Fibroblast of villous mesenchyme (primary cell): ENCODE measurements around the gene CYB5B. TPM values are rescaled to one million over a fixed set of nuclear protein-coding genes. Genes with fewer than 3 reads are reported as not detected.
A peak's percentile ranks its signal among the peaks of the same experiment; 100 is the strongest.
"Not testable (repeated sequence)": the region's sequence is repeated elsewhere in the genome, so short reads cannot be mapped to it uniquely, and the experiment has no call there.

ENCODE experiments used
- DNase-seq: peaks from one replicate; pipeline ENCODE4 v3.0.0-alpha.2; 2010; ENCODE audit warnings: low read depth
- H3K4me3 ChIP-seq: 2 replicates; pipeline ENCODE4 v1.5.1; 2011; ENCODE audit warnings: low read depth, mild to moderate bottlenecking, low read length
- CTCF ChIP-seq: IDR thresholded peaks from 2 replicates; pipeline ENCODE4 v1.5.1; 2012; ENCODE audit warnings: low read depth, mild to moderate bottlenecking, low read length; ENCODE audit not compliant: insufficient read depth
- total RNA-seq: library from RNA; depleted of rRNA; stranded (reverse); fragments of >200 nt; gene quantifications from 2 replicates; pipeline ENCODE4 v1.2.3, GENCODE V29; 2012

Gene CYB5B
- total RNA-seq, 1 donor, result 142 TPM

GRCh38 chr16:69413045-69413664 is 11.3 kb upstream of the CYB5B start:
- TF ChIP-seq CTCF, result no peak
- DNase-seq, result no peak
- no peak overlapping the region for H3K4me3 ChIP-seq

GRCh38 chr16:69417520-69418199 is 6.8 kb upstream of the CYB5B start:
- peak overlapping the region; percentile 2 for H3K4me3 ChIP-seq
- peak; percentile 81 for DNase-seq

GRCh38 chr16:69419956-69420355 is 4.5 kb upstream of the CYB5B start:
- DNase-seq, result no peak
- no peak for TF ChIP-seq CTCF
- no peak overlapping the region for H3K4me3 ChIP-seq

More at GRCh38 chr16:69417520-69418199, 6.8 kb upstream of the CYB5B start:
- no peak for TF ChIP-seq CTCF

GRCh38 chr16:69423189-69423588 is 1.2 kb upstream of the CYB5B start:
- H3K4me3 ChIP-seq, result no peak overlapping the region
- peak; percentile 44 for DNase-seq
- TF ChIP-seq CTCF, result peak; percentile 16

GRCh38 chr16:69424935-69425784 is 741 bp downstream of the CYB5B start:
- no peak for TF ChIP-seq CTCF
- peak overlapping the region; percentile 95 for H3K4me3 ChIP-seq
- peak; percentile 51 for DNase-seq

- TF ChIP-seq CTCF, result no peak
- DNase-seq, result no peak
- H3K4me3 ChIP-seq, result no peak overlapping the region
These were observed 4.2 kb downstream of the CYB5B start for GRCh38 chr16:69428652-69429051.

- DNase-seq, H3K4me3 ChIP-seq: not testable (repeated sequence)
These were observed 4.7 kb downstream of the CYB5B start for GRCh38 chr16:69429058-69429640.
